Choroid plexus epithelial cell (primary cell): ENCODE data around the gene BCAS2.

Experiments
- DNase-seq: peaks from one replicate; pipeline ENCODE4 v3.0.0-alpha.2; 2010; ENCODE audit warnings: low read depth
- H3K4me3 ChIP-seq: 2 replicates; pipeline ENCODE4 v1.5.1; 2011; ENCODE audit warnings: low read depth, mild to moderate bottlenecking, control low read depth, low read length, moderate library complexity
- CTCF ChIP-seq: conservative IDR thresholded peaks from 2 replicates; pipeline ENCODE4 v1.5.1; 2011; ENCODE audit warnings: low read depth, mild to moderate bottlenecking, control low read depth, inconsistent platforms, low read length, moderate library complexity

BCAS2 gene

GRCh38 chr1:114581335-114582287, at the start of gene BCAS2:
Gene BCAS2 (minus strand): TSS chr1:114581615. CDS start chr1:114581591, 24 bp downstream.
- DNase-seq: peak; percentile 99
- TF ChIP-seq CTCF: no peak
- peak within 1 kb of the TSS; percentile 65 for H3K4me3 ChIP-seq

GRCh38 chr1:114627107-114627506, 45.7 kb upstream of the BCAS2 start:
- no peak overlapping the region for H3K4me3 ChIP-seq
- TF ChIP-seq CTCF: no peak
- no peak for DNase-seq

- DNase-seq: no peak
- TF ChIP-seq CTCF: no peak
- H3K4me3 ChIP-seq: no peak overlapping the region
Measured at GRCh38 chr1:114623364-114623763, 41.9 kb upstream of the BCAS2 start.

GRCh38 chr1:114620419-114620818, 39.0 kb upstream of the BCAS2 start:
- peak; percentile 2 for DNase-seq
- no peak overlapping the region for H3K4me3 ChIP-seq
- no peak for TF ChIP-seq CTCF

- DNase-seq: no peak
- no peak overlapping the region for H3K4me3 ChIP-seq
- no peak for TF ChIP-seq CTCF
Measured at GRCh38 chr1:114618606-114619005, 37.2 kb upstream of the BCAS2 start.

- no peak overlapping the region for H3K4me3 ChIP-seq
- no peak for TF ChIP-seq CTCF
Measured at GRCh38 chr1:114610546-114611245, 29.3 kb upstream of the BCAS2 start.

GRCh38 chr1:114609826-114610225, 28.4 kb upstream of the BCAS2 start:
- TF ChIP-seq CTCF: no peak
- no peak for DNase-seq
- H3K4me3 ChIP-seq: no peak overlapping the region

More at GRCh38 chr1:114610546-114611245, 29.3 kb upstream of the BCAS2 start:
- DNase-seq: peak; percentile 55
